SK-N-SH treated with all-trans-retinoic acid at 6 μM for 48 hours (cell line): ENCODE measurements around the gene SH3BP4.

Source experiments
- ATAC-seq: fragments of 200-7000 bp; cut with Tn5 transposase; 3 replicates; pipeline ENCODE4 v1.9.1; 2020; ENCODE audit warnings: mild to moderate bottlenecking, moderate library complexity
- ARNTL ChIP-seq: fragments of 450-650 bp; formaldehyde crosslinking; IDR thresholded peaks from 2 replicates; pipeline ENCODE4 v1.5.0; 2020; ENCODE audit warnings: low read depth, mild to moderate bottlenecking, moderate library complexity, borderline replicate concordance
- BACH2 ChIP-seq: fragments of 250-450 bp; sonication (Bioruptor Pico); IDR thresholded peaks from 2 replicates; pipeline ENCODE4 v1.9.0; 2021; ENCODE audit warnings: mild to moderate bottlenecking, borderline replicate concordance
- CSRNP3 ChIP-seq: fragments of 250-450 bp; sonication (Bioruptor Pico); IDR thresholded peaks from 2 replicates; pipeline ENCODE4 v1.5.1; 2021; ENCODE audit warnings: mild to moderate bottlenecking, moderate library complexity
- ESRRG ChIP-seq: fragments of 250-450 bp; sonication (Bioruptor Pico); IDR thresholded peaks from 2 replicates; pipeline ENCODE4 v1.6.1; 2021; ENCODE audit warnings: mild to moderate bottlenecking
- GLIS3 ChIP-seq: fragments of 250-450 bp; sonication (Bioruptor Pico); IDR thresholded peaks from 2 replicates; pipeline ENCODE4 v1.5.0; 2020; ENCODE audit warnings: mild to moderate bottlenecking, moderate library complexity
- ISL1 ChIP-seq: fragments of 250-450 bp; sonication (Bioruptor Pico); IDR thresholded peaks from 2 replicates; pipeline ENCODE4 v2.1.2; 2022; ENCODE audit warnings: mild to moderate bottlenecking, moderate library complexity
- OSR1 ChIP-seq: fragments of 250-450 bp; sonication (Bioruptor Pico); IDR thresholded peaks from 2 replicates; pipeline ENCODE4 v1.8.0; 2022; ENCODE audit warnings: moderate library complexity, mild to moderate bottlenecking, inconsistent platforms
- PATZ1 ChIP-seq: fragments of 250-450 bp; sonication (Bioruptor Pico); IDR thresholded peaks from 2 replicates; pipeline ENCODE4 v1.8.0; 2020; ENCODE audit warnings: mild to moderate bottlenecking, moderate library complexity, borderline replicate concordance
- POU6F1 ChIP-seq: fragments of 250-450 bp; sonication (Bioruptor Pico); IDR thresholded peaks from 2 replicates; pipeline ENCODE4 v1.8.0; 2021; ENCODE audit warnings: low read depth, mild to moderate bottlenecking, moderate library complexity, borderline replicate concordance
- PPARA ChIP-seq: fragments of 250-450 bp; sonication (Bioruptor Pico); IDR thresholded peaks from 2 replicates; pipeline ENCODE4 v1.5.0; 2020; ENCODE audit warnings: mild to moderate bottlenecking, borderline replicate concordance
- RARB ChIP-seq: fragments of 250-450 bp; sonication (Bioruptor Pico); IDR thresholded peaks from 2 replicates; pipeline ENCODE4 v1.8.0; 2021; ENCODE audit warnings: mild to moderate bottlenecking, moderate library complexity
- TCF4 ChIP-seq: fragments of 250-450 bp; sonication (Bioruptor Pico); IDR thresholded peaks from 2 replicates; pipeline ENCODE4 v1.8.0; 2021; ENCODE audit warnings: mild to moderate bottlenecking, moderate library complexity, borderline replicate concordance
- TOX ChIP-seq: fragments of 250-450 bp; sonication (Bioruptor Pico); IDR thresholded peaks from 2 replicates; pipeline ENCODE4 v1.8.0; 2021; ENCODE audit warnings: mild to moderate bottlenecking, moderate library complexity, borderline replicate concordance
- TSHZ2 ChIP-seq: fragments of 250-450 bp; sonication (Bioruptor Pico); IDR thresholded peaks from 2 replicates; pipeline ENCODE4 v1.5.0; 2020; ENCODE audit warnings: mild to moderate bottlenecking, moderate library complexity
- ZFP3 ChIP-seq: fragments of 250-450 bp; sonication (Bioruptor Pico); IDR thresholded peaks from 2 replicates; pipeline ENCODE4 v1.5.0; 2020; ENCODE audit warnings: mild to moderate bottlenecking, moderate library complexity
- ZFP30 ChIP-seq: fragments of 450-650 bp; formaldehyde crosslinking; IDR thresholded peaks from 2 replicates; pipeline ENCODE4 v1.5.0; 2022; ENCODE audit warnings: mild to moderate bottlenecking, moderate library complexity
- ZNF565 ChIP-seq: fragments of 450-650 bp; formaldehyde crosslinking; conservative IDR thresholded peaks from 2 replicates; pipeline ENCODE4 v1.5.0; 2020; ENCODE audit warnings: low read depth, mild to moderate bottlenecking, moderate library complexity
- ZNF8 ChIP-seq: fragments of 450-650 bp; formaldehyde crosslinking; IDR thresholded peaks from 2 replicates; pipeline ENCODE4 v1.5.0; 2020; ENCODE audit warnings: mild to moderate bottlenecking, moderate library complexity

SH3BP4 gene

GRCh38 chr2:234905547-234906265 is 46.1 kb upstream of the SH3BP4 start:
- ATAC-seq, result no peak
- TF ChIP-seq TOX (CRISPR knock-in tag) (no peak), POU6F1 (CRISPR knock-in tag) (no peak), OSR1 (no peak), PATZ1 (CRISPR knock-in tag) (no peak)

- no peak for ATAC-seq
- no peak for TF ChIP-seq ARNTL (CRISPR knock-in tag)
- TF ChIP-seq TOX (CRISPR knock-in tag), result no peak
- TF ChIP-seq CSRNP3 (CRISPR knock-in tag), result no peak
- no peak for TF ChIP-seq BACH2 (CRISPR knock-in tag)
- TF ChIP-seq ZFP3 (CRISPR knock-in tag), result no peak
- TF ChIP-seq RARB, result no peak
- no peak for TF ChIP-seq TSHZ2 (CRISPR knock-in tag)
- no peak for TF ChIP-seq PPARA (CRISPR knock-in tag)
- no peak for TF ChIP-seq TCF4 (CRISPR knock-in tag)
- TF ChIP-seq ESRRG (CRISPR knock-in tag), result no peak
Observed at GRCh38 chr2:234910186-234910679, 41.6 kb upstream of the SH3BP4 start.

- ATAC-seq, result peak; percentile 98
- TF ChIP-seq ZFP30, result no peak
- no peak for TF ChIP-seq ZNF8
- no peak for TF ChIP-seq CSRNP3 (CRISPR knock-in tag)
- no peak for TF ChIP-seq ISL1
- TF ChIP-seq ZNF565, result no peak
- no peak for TF ChIP-seq TCF4 (CRISPR knock-in tag)
Observed at GRCh38 chr2:234911271-234911670, 40.5 kb upstream of the SH3BP4 start.

- TF ChIP-seq GLIS3 (CRISPR knock-in tag), result no peak
- no peak for TF ChIP-seq TSHZ2 (CRISPR knock-in tag)
- no peak for TF ChIP-seq PPARA (CRISPR knock-in tag)
- TF ChIP-seq ESRRG (CRISPR knock-in tag), result no peak
- no peak for TF ChIP-seq OSR1
- no peak for TF ChIP-seq ZFP3 (CRISPR knock-in tag)
- no peak for ATAC-seq
Observed at GRCh38 chr2:234912437-234912836, 39.4 kb upstream of the SH3BP4 start.
